ENCODE measurements around the gene NKG7. TPM values are rescaled to one million over a fixed set of nuclear protein-coding genes. Genes with fewer than 3 reads are reported as not detected.
"Not testable (repeated sequence)": the region's sequence is repeated elsewhere in the genome, so short reads cannot be mapped to it uniquely, and the experiment has no call there.

Gene NKG7
- total RNA-seq, 3 donors from 2014 or later, result 4.3 to 5.9 (median 4.4) TPM

GRCh38 chr19:51402117-51402516 is 29.7 kb upstream of the NKG7 start:
- intact Hi-C loops (cut with DNase I, micrococcal nuclease), result no loop called here
- no peaks in the 10 kb centered on the region for H3K4me1 ChIP-seq (ENCODE audit: low read depth)
- DNase-seq (no peak), ATAC-seq (no peak)
- H3K36me3 ChIP-seq (ENCODE audit: low read depth), result no peaks in the 10 kb centered on the region
- no peak overlapping the region for H3K4me3 ChIP-seq
- peaks cover 19% of the 10 kb centered on the region for H3K9me3 ChIP-seq
- no peak for TF ChIP-seq CTCF (IDR thresholded peaks at IDR 0.05)

GRCh38 chr19:51399936-51400335 is 27.5 kb upstream of the NKG7 start:
- H3K36me3 ChIP-seq (ENCODE audit: low read depth); H3K4me3 ChIP-seq; H3K4me1 ChIP-seq (ENCODE audit: low read depth); intact Hi-C loops (cut with DNase I, micrococcal nuclease); DNase-seq; ATAC-seq: not testable (repeated sequence)
- peaks cover 19% of the 10 kb centered on the region for H3K9me3 ChIP-seq

GRCh38 chr19:51399231-51399630 is 26.8 kb upstream of the NKG7 start:
- Histone ChIP-seq H3K4me1 (ENCODE audit: low read depth) (peaks cover 5% of the 10 kb centered on the region), H3K4me3 (no peak overlapping the region), H3K9me3 (peaks cover 19% of the 10 kb centered on the region), H3K36me3 (ENCODE audit: low read depth) (no peaks in the 10 kb centered on the region)
- no peak for TF ChIP-seq CTCF (IDR thresholded peaks at IDR 0.05)
- intact Hi-C loops (cut with DNase I, micrococcal nuclease), result no loop called here
- DNase-seq (no peak), ATAC-seq (no peak)

- Histone ChIP-seq H3K4me3 (no peak overlapping the region), H3K36me3 (ENCODE audit: low read depth) (no peaks in the 10 kb centered on the region), H3K9me3 (peaks cover 18% of the 10 kb centered on the region), H3K4me1 (ENCODE audit: low read depth) (peaks cover 8% of the 10 kb centered on the region)
- no peak for TF ChIP-seq CTCF (IDR thresholded peaks at IDR 0.05)
- intact Hi-C loops (cut with DNase I, micrococcal nuclease), result no loop called here
- DNase-seq (no peak), ATAC-seq (no peak)
These were observed 25.7 kb upstream of the NKG7 start for GRCh38 chr19:51398096-51398704.

GRCh38 chr19:51397453-51397852 is 25.0 kb upstream of the NKG7 start:
- DNase-seq; intact Hi-C loops (cut with DNase I, micrococcal nuclease); ATAC-seq; H3K4me3 ChIP-seq; H3K36me3 ChIP-seq (ENCODE audit: low read depth); H3K4me1 ChIP-seq (ENCODE audit: low read depth): not testable (repeated sequence)
- peaks cover 11% of the 10 kb centered on the region for H3K9me3 ChIP-seq

GRCh38 chr19:51396175-51396574 is 23.7 kb upstream of the NKG7 start:
- DNase-seq (no peak), ATAC-seq (no peak)
- H3K36me3 ChIP-seq (ENCODE audit: low read depth), result no peaks in the 10 kb centered on the region
- H3K9me3 ChIP-seq, result no peaks in the 10 kb centered on the region
- intact Hi-C loops (cut with DNase I, micrococcal nuclease), result no loop called here
- H3K4me3 ChIP-seq, result no peak overlapping the region
- TF ChIP-seq CTCF (IDR thresholded peaks at IDR 0.05), result no peak
- peaks cover 8% of the 10 kb centered on the region for H3K4me1 ChIP-seq (ENCODE audit: low read depth)

All from mucosa of descending colon (tissue), 3 donors.